Gastrocnemius medialis (tissue), 4 donors: ENCODE results near the gene C2orf80.

Source experiments
- POLR2A ChIP-seq, 2 donors: fragments of 450-650 bp; IDR thresholded peaks; one replicate each; pipeline ENCODE4 v1.6.1; 2017; ENCODE audit warnings: antibody characterized with exemption in 2 of 2, mild to moderate bottlenecking in 2 of 2, moderate library complexity in 2 of 2
- TF ChIP-seq, protein P1 (sequence below), 5 experiments: fragments of 450-650 bp in 3 of 5; fragments of 200-600 bp in 2 of 5; sonication (generic) in 2 of 5; IDR thresholded peaks in 4 of 5; conservative IDR thresholded peaks in 1 of 5; 1 replicate in 4 of 5; 2 replicates in 1 of 5; pipeline ENCODE4 v1.5.1; 2016 to 2019; ENCODE audit warnings: antibody characterized with exemption in 5 of 5, mild to moderate bottlenecking in 3 of 5, moderate library complexity in 3 of 5

DNA sequence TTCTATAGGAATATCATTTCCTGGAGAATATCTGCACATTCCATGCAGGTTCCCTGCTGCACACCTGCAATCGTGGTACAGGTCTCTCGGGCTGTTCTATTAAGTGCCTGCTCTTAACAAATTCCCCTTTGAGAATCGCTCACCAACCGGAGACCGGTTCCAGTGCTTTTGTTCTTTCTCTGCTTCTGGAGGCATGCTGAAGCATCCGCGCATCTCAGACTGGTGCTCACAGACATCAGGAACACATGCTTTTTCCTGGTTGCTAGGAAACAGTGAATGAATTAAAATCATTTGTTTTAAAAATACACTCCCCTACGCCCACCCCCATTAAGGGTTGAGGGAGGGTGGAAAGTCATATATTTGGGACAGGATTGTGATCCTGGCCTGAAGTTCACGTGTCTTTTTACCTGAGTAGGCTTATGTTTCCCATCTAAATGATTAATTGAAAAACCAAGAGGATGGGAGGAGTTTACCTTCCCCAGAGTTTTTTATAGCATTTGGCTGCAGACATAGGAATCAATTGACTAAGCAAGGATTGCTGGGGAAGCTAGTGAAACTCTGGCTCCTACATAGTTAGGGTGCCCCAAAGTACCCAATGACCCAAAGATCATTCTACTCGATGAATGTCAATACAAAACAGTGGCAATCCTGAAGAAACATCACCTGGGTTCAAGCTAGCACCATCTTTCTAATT, at the start of gene C2orf80:
- TF ChIP-seq, protein P1, sequence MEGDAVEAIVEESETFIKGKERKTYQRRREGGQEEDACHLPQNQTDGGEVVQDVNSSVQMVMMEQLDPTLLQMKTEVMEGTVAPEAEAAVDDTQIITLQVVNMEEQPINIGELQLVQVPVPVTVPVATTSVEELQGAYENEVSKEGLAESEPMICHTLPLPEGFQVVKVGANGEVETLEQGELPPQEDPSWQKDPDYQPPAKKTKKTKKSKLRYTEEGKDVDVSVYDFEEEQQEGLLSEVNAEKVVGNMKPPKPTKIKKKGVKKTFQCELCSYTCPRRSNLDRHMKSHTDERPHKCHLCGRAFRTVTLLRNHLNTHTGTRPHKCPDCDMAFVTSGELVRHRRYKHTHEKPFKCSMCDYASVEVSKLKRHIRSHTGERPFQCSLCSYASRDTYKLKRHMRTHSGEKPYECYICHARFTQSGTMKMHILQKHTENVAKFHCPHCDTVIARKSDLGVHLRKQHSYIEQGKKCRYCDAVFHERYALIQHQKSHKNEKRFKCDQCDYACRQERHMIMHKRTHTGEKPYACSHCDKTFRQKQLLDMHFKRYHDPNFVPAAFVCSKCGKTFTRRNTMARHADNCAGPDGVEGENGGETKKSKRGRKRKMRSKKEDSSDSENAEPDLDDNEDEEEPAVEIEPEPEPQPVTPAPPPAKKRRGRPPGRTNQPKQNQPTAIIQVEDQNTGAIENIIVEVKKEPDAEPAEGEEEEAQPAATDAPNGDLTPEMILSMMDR (IDR thresholded peaks at IDR 0.05 in 4 of 5, conservative IDR thresholded peaks at IDR 0.05 in 1 of 5) = no peak
- no peak for TF ChIP-seq POLR2A (IDR thresholded peaks at IDR 0.05)
